ENCODE results near the gene TMEM273.

DNA sequence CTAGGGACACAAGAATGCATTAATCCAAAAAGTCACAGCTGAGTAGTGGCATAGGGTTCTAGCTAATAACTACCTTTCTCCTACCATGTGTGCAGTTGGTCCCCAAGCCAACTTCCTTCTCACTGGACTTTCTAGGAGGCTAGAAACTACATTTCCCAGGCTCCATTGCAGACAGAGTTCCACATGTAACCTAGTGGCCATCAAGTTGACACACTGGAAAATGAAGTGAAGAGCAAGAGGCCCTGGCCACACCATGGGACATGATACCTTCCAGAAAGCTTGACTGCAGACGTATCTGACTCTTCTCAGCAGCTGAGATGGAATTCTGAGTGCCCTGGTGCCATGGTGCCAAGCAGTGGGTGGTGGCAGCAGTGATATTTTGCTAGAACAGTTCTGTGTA, 49.8 kb upstream of the TMEM273 start:
- TF ChIP-seq, protein P1, sequence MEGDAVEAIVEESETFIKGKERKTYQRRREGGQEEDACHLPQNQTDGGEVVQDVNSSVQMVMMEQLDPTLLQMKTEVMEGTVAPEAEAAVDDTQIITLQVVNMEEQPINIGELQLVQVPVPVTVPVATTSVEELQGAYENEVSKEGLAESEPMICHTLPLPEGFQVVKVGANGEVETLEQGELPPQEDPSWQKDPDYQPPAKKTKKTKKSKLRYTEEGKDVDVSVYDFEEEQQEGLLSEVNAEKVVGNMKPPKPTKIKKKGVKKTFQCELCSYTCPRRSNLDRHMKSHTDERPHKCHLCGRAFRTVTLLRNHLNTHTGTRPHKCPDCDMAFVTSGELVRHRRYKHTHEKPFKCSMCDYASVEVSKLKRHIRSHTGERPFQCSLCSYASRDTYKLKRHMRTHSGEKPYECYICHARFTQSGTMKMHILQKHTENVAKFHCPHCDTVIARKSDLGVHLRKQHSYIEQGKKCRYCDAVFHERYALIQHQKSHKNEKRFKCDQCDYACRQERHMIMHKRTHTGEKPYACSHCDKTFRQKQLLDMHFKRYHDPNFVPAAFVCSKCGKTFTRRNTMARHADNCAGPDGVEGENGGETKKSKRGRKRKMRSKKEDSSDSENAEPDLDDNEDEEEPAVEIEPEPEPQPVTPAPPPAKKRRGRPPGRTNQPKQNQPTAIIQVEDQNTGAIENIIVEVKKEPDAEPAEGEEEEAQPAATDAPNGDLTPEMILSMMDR (conservative IDR thresholded peaks at IDR 0.05 in 1 of 2, IDR thresholded peaks at IDR 0.05 in 1 of 2; ENCODE audit: extremely low read depth in 1 of 2, insufficient read depth in 1 of 2, low read depth in 1 of 2, low read length in 2 of 2): no peak
- no peak for TF ChIP-seq EZH2 (IDR thresholded peaks at IDR 0.05; ENCODE audit: borderline replicate concordance, low read length)

All from mammary epithelial cell (primary cell).